Breast epithelium (tissue), 3 donors: Measurements from ENCODE around the gene AAR2.

Experiments used
- POLR2A ChIP-seq: fragments of 450-650 bp; IDR thresholded peaks from one replicate; pipeline ENCODE4 v1.6.1; 2016; ENCODE audit warnings: antibody characterized with exemption, mild to moderate bottlenecking, moderate library complexity
- TF ChIP-seq, protein P1 (sequence below), 3 donors: fragments of 450-650 bp; IDR thresholded peaks; one replicate each; pipeline ENCODE4 v1.5.1; 2016 to 2017; ENCODE audit warnings: antibody characterized with exemption in 3 of 3, mild to moderate bottlenecking in 3 of 3, moderate library complexity in 3 of 3

GRCh38 chr20:36201198-36201597 lies 35.1 kb upstream of the AAR2 start:
- TF ChIP-seq, protein P1, sequence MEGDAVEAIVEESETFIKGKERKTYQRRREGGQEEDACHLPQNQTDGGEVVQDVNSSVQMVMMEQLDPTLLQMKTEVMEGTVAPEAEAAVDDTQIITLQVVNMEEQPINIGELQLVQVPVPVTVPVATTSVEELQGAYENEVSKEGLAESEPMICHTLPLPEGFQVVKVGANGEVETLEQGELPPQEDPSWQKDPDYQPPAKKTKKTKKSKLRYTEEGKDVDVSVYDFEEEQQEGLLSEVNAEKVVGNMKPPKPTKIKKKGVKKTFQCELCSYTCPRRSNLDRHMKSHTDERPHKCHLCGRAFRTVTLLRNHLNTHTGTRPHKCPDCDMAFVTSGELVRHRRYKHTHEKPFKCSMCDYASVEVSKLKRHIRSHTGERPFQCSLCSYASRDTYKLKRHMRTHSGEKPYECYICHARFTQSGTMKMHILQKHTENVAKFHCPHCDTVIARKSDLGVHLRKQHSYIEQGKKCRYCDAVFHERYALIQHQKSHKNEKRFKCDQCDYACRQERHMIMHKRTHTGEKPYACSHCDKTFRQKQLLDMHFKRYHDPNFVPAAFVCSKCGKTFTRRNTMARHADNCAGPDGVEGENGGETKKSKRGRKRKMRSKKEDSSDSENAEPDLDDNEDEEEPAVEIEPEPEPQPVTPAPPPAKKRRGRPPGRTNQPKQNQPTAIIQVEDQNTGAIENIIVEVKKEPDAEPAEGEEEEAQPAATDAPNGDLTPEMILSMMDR (IDR thresholded peaks at IDR 0.05) = no peak
- no peak for TF ChIP-seq POLR2A
